ENCODE results near the gene TUBE1.

The TUBE1 gene

DNA sequence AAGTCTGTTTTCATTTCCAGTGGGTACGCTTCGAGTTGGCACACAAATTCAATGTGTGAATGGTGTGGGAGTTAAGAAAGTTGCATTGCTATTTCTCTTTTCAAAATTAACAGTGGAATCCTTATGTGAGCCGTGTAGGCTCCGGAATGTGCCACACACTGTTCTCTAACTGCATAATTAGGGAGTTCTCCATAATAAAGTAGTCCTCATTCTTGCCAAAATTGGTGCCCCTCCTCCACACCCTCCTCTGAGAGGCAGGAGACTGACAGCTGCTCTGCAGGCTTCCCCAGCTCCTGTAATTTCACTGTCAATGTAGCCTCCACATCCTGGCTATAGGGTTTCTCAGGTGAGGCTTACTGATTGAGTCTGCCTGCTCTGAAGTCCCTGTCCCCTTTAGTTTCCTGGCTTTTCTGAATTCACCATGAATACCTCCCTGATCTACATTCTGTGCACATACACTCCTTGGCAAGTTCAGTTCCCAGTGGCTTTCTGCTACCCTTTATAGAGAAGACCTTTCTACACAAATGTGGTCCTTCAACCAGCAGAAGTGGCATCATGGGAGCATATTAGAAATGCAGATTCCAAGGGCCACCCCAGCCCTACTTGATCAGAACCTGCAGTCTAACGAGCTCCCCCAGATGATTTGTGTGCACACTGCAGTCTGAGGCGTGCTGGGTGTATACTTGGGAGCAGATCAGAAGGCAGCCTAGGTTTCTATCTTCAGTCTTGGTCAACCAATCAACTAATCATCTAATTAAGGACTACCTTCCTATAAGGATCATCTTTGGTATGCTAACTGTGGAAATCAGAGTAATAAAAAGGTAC, 53.3 kb downstream of the TUBE1 start:
- TF ChIP-seq ZNF274 (IDR thresholded peaks at IDR 0.05; ENCODE audit: low read depth, low read length), result no peak
- H3K4me3 ChIP-seq (ENCODE audit: low read length), result no peak overlapping the region

DNA sequence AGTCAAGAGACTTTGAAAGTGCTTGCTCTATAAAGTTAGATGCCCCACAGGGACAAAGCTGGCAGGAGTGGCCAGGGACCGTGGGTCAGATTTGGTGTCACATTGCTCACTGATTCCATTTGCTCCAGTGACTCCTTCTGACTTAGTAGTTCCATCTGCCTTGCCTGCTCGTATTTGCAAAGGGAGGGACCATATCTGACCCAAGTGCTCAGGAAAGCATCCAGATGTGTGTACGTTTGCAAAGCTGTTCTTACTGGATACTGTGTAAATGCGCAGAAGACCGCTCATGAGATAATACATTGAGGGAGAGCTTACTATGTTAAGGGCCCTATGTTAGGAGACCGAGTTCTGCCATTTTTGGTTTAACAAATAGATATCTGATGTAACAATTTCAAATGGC, 54.6 kb downstream of the TUBE1 start:
- no peak for TF ChIP-seq ZNF274 (IDR thresholded peaks at IDR 0.05; ENCODE audit: low read depth, low read length)
- H3K4me3 ChIP-seq (ENCODE audit: low read length), result no peak overlapping the region

DNA sequence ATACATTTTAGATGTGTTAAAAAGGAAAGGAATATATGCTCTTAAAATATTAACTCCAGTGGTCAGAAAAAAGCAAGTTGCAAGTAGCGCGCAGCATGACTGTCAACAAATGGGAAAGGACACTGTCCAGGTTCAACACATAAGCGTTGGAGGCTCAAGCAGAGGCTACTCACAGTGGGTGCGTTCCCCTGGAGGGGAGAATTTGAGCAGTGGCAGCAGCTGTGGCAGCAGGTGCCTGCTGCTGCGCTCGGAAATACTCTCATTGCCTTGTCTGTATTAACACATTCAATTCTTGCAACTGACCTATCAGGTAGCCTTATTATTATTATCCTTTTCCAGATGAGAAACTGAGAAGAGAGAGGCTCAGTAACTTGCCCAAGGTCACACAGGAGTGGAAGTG, 55.3 kb downstream of the TUBE1 start:
- TF ChIP-seq ZNF274 (IDR thresholded peaks at IDR 0.05; ENCODE audit: low read depth, low read length), result no peak
- H3K4me3 ChIP-seq (ENCODE audit: low read length), result no peak overlapping the region

- no peak for TF ChIP-seq ZNF274 (IDR thresholded peaks at IDR 0.05; ENCODE audit: low read depth, low read length)
- no peak overlapping the region for H3K4me3 ChIP-seq (ENCODE audit: low read length)
Measured at GRCh38 chr6:112030961-112031660, 56.2 kb downstream of the TUBE1 start.

GRCh38 chr6:112030206-112030960, 56.9 kb downstream of the TUBE1 start:
- H3K4me3 ChIP-seq (ENCODE audit: low read length), result no peak overlapping the region
- no peak for TF ChIP-seq ZNF274 (IDR thresholded peaks at IDR 0.05; ENCODE audit: low read depth, low read length)

DNA sequence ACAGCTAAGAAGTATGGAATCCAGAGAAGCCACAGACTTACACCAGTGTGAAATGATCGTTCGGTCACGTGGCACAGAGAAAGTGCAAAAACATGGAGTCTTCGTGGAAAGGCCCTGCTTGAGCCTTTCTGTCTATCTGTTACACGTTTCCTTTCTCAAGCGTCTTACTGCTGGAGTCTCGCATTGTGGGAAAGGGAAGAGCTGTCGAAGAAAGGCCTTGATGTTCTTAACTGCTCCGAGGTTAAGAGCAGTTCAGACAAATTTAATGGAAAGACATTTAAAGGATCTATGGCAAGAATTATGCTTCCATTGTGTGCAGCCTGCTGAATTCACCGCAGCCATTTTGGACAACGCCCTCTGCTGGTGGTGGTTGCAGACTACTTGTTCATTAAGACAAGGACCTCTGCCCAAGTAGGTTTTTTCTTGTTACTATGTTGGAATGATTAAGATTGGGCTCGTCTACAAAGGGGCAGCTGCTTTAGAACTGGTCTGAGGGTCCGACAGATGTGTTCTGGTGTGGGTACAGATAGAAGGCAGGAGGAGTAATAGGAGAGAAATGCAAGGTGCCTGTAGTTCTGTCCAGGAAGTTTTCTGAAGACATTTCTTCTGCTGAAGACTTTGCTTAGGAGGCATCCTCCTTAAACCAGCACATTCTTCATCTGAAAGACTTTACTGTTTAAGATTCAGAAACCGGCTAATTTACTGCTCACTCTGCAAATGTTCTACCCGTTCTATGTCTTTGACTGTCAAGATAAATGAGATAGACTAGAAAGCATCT, 58.0 kb downstream of the TUBE1 start:
- TF ChIP-seq ZNF274 (IDR thresholded peaks at IDR 0.05; ENCODE audit: low read depth, low read length), result no peak
- no peak overlapping the region for H3K4me3 ChIP-seq (ENCODE audit: low read length)

GRCh38 chr6:112027942-112028674, 59.2 kb downstream of the TUBE1 start:
- TF ChIP-seq ZNF274 (IDR thresholded peaks at IDR 0.05; ENCODE audit: low read depth, low read length), result no peak

GRCh38 chr6:112026933-112027332, 60.3 kb downstream of the TUBE1 start:
- TF ChIP-seq ZNF274 (IDR thresholded peaks at IDR 0.05; ENCODE audit: low read depth, low read length), result no peak
- no peak overlapping the region for H3K4me3 ChIP-seq (ENCODE audit: low read length)

More at GRCh38 chr6:112027942-112028674, 59.2 kb downstream of the TUBE1 start:
- H3K4me3 ChIP-seq (ENCODE audit: low read length), result no peak overlapping the region

DNA sequence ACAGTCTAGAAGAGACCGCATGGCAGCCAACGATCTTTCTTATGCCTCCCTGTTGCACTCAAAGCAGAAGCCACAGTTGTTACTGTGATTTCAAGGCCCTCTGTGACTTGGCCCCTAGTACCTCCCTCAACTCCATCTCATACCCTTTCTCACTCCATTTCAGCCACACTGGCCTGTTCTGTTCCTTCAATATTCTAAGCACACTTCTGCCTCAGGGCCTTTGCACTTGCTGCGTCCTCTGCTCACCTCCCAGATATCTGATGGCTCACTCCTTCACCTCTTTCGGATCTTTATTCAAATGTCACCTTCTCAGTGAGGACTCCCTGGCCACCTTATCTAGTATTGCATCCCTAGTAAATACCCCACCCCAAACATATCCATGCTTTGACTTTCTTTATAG, 62.8 kb downstream of the TUBE1 start:
- no peak for TF ChIP-seq ZNF274 (IDR thresholded peaks at IDR 0.05; ENCODE audit: low read depth, low read length)

GRCh38 chr6:112022749-112023148, 64.5 kb downstream of the TUBE1 start:
- TF ChIP-seq ZNF274 (IDR thresholded peaks at IDR 0.05; ENCODE audit: low read depth, low read length), result no peak

More for the DNA sequence above, 62.8 kb downstream of the TUBE1 start:
- H3K4me3 ChIP-seq (ENCODE audit: low read length), result no peak overlapping the region

GRCh38 chr6:112021691-112022310, 65.5 kb downstream of the TUBE1 start:
- no peak overlapping the region for H3K4me3 ChIP-seq (ENCODE audit: low read length)
- no peak for TF ChIP-seq ZNF274 (IDR thresholded peaks at IDR 0.05; ENCODE audit: low read depth, low read length)

More at GRCh38 chr6:112022749-112023148, 64.5 kb downstream of the TUBE1 start:
- H3K4me3 ChIP-seq (ENCODE audit: low read length), result no peak overlapping the region
